ENCODE measurements around the gene THSD7B. TPM values are rescaled to one million over a fixed set of nuclear protein-coding genes. Genes with fewer than 3 reads are reported as not detected.

THSD7B gene
- total RNA-seq, 1 donor from 2014 or later = 10.5 TPM

DNA sequence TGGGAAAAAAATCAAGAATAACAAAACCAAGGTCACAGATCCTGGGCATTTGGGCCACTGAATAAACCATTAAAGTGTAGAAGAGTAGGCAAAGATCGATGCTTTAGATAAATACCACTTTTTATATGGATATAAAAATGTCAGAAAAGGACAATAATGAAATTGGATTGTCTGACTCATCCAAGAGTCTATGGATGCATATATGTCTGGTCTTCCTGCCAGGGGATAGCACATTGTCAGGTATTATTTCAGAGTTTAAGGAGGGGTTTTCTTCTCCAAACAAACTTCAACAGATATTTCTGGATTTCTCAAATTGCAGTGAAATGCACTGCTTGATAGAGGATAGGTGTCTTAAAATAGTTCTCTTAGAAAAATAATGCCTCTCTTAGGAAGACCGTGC, 466.7 kb downstream of the THSD7B start:
- no peaks in the 10 kb centered on the region for H3K36me3 Mint-ChIP-seq (ENCODE audit: low read depth, unreplicated experiment)
- no peak overlapping the region for H3K27ac Mint-ChIP-seq (ENCODE audit: unreplicated experiment)
- no peaks in the 10 kb centered on the region for H3K27me3 Mint-ChIP-seq (ENCODE audit: unreplicated experiment)
- no peak overlapping the region for H3K4me3 Mint-ChIP-seq (ENCODE audit: unreplicated experiment)
- TF ChIP-seq, protein P1, sequence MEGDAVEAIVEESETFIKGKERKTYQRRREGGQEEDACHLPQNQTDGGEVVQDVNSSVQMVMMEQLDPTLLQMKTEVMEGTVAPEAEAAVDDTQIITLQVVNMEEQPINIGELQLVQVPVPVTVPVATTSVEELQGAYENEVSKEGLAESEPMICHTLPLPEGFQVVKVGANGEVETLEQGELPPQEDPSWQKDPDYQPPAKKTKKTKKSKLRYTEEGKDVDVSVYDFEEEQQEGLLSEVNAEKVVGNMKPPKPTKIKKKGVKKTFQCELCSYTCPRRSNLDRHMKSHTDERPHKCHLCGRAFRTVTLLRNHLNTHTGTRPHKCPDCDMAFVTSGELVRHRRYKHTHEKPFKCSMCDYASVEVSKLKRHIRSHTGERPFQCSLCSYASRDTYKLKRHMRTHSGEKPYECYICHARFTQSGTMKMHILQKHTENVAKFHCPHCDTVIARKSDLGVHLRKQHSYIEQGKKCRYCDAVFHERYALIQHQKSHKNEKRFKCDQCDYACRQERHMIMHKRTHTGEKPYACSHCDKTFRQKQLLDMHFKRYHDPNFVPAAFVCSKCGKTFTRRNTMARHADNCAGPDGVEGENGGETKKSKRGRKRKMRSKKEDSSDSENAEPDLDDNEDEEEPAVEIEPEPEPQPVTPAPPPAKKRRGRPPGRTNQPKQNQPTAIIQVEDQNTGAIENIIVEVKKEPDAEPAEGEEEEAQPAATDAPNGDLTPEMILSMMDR (IDR thresholded peaks at IDR 0.05; ENCODE audit: unreplicated experiment) = no peak
- no peak for DNase-seq (ENCODE audit: low spot score)
- no peaks in the 10 kb centered on the region for H3K4me1 Mint-ChIP-seq (ENCODE audit: unreplicated experiment)
- H3K9me3 Mint-ChIP-seq (ENCODE audit: unreplicated experiment) = no peaks in the 10 kb centered on the region

DNA sequence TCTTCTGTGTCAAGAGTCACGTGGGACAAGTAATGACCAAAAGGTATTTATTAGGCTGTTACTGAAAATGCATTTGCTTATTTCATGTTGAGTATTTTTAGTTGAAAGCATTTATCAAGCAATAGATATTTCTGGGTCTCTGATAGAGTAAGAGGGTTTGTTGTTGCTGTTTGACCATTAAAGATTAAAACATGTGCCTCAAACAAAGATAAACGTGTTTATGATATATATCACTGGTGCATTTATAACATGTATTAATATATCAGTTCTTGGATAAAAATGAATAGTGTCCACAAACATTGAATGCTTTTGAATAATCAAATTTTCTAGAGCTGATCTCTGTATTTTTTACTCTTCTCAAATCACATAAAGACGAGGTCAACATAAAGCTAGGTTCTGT, 467.7 kb downstream of the THSD7B start:
- Mint-ChIP-seq H3K27ac (ENCODE audit: unreplicated experiment) (no peak overlapping the region), H3K9me3 (ENCODE audit: unreplicated experiment) (no peaks in the 10 kb centered on the region), H3K36me3 (ENCODE audit: low read depth, unreplicated experiment) (no peaks in the 10 kb centered on the region), H3K4me3 (ENCODE audit: unreplicated experiment) (no peak overlapping the region), H3K4me1 (ENCODE audit: unreplicated experiment) (no peaks in the 10 kb centered on the region), H3K27me3 (ENCODE audit: unreplicated experiment) (no peaks in the 10 kb centered on the region)
- TF ChIP-seq, protein P1 (IDR thresholded peaks at IDR 0.05; ENCODE audit: unreplicated experiment) = no peak
- DNase-seq (ENCODE audit: low spot score) = no peak

DNA sequence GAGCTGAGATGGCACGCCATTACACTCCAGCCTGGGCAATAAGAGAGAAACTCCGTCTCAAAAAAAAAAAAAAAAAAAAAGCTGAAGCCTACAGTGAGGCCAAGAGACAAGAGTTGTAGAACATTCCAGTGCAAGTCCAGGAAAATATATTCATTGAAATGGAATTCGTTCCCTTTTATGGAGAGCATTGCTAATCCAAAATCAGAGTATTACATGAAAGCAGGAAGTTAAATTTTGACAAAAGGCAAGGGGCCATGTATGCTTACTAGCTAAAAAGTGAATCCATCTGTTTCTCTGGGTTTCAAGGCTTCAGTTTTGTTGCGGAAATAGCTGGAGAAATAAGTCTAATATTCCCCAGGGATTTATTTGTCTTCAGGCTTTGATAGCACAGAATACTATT, 471.7 kb downstream of the THSD7B start:
- no peaks in the 10 kb centered on the region for H3K36me3 Mint-ChIP-seq (ENCODE audit: low read depth, unreplicated experiment)
- no peaks in the 10 kb centered on the region for H3K27me3 Mint-ChIP-seq (ENCODE audit: unreplicated experiment)
- DNase-seq (ENCODE audit: low spot score) = no peak
- TF ChIP-seq, protein P1 (IDR thresholded peaks at IDR 0.05; ENCODE audit: unreplicated experiment) = no peak
- H3K27ac Mint-ChIP-seq (ENCODE audit: unreplicated experiment) = no peak overlapping the region
- H3K4me3 Mint-ChIP-seq (ENCODE audit: unreplicated experiment) = no peak overlapping the region
- no peaks in the 10 kb centered on the region for H3K4me1 Mint-ChIP-seq (ENCODE audit: unreplicated experiment)
- H3K9me3 Mint-ChIP-seq (ENCODE audit: unreplicated experiment) = no peaks in the 10 kb centered on the region

DNA sequence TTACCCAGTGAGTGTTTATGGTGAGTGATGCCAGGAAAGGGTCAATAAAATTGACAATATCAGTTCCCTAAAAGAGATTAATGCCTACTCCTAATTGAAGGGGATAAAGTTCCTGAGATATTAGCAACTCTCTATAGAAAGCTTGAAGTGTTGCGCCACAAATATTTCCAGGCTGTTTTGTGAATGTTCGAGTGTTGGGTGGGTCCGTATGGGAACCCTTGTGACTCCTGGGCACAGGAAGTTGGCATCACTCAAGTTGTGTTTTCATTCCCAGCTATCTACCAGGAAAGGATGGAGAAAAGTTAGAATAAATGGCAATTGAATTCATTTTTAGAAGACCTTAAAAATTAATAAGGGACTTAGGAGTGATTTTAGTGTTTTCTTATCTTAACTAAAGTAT, 472.7 kb downstream of the THSD7B start:
- Mint-ChIP-seq H3K4me1 (ENCODE audit: unreplicated experiment) (no peaks in the 10 kb centered on the region), H3K27ac (ENCODE audit: unreplicated experiment) (no peak overlapping the region), H3K36me3 (ENCODE audit: low read depth, unreplicated experiment) (no peaks in the 10 kb centered on the region), H3K9me3 (ENCODE audit: unreplicated experiment) (no peaks in the 10 kb centered on the region), H3K27me3 (ENCODE audit: unreplicated experiment) (no peaks in the 10 kb centered on the region), H3K4me3 (ENCODE audit: unreplicated experiment) (no peak overlapping the region)
- DNase-seq (ENCODE audit: low spot score) = no peak
- TF ChIP-seq, protein P1 (IDR thresholded peaks at IDR 0.05; ENCODE audit: unreplicated experiment) = no peak

DNA sequence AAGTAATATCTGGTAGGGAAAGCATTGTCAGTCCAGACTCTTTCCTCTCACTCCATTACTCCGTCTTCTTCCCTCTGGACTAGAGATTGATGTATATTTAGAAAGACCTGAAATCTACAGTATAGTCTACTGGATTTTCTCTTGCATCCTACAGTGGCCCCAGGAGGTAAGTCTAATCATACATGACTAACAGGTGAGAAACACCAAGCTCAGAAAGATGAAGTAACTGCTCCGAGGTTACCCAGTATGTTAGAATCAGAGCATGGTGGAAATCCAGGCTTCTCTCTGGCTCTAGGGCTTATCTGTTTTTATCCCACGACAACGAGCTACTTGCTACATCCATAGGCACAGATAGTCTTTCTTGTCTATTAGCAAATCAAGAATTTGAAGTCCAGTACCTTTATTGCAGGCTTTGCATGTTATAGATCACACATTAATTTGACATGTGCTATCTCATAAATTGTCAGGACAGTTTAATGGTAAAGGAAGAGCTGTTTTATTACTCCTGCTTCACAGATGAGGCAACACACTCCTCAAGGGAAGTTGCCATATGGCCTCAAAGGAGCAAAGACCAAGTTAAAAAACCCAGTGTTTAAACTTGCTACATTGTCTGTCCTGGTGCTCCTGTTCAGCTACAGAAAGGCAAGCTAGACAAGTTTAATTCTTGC, 484.3 kb downstream of the THSD7B start:
- peaks cover 2% of the 10 kb centered on the region for H3K27me3 Mint-ChIP-seq (ENCODE audit: unreplicated experiment)
- no peaks in the 10 kb centered on the region for H3K36me3 Mint-ChIP-seq (ENCODE audit: low read depth, unreplicated experiment)
- TF ChIP-seq, protein P1 (IDR thresholded peaks at IDR 0.05; ENCODE audit: unreplicated experiment) = no peak
- DNase-seq (ENCODE audit: low spot score) = no peak
- H3K9me3 Mint-ChIP-seq (ENCODE audit: unreplicated experiment) = no peaks in the 10 kb centered on the region
- no peak overlapping the region for H3K4me3 Mint-ChIP-seq (ENCODE audit: unreplicated experiment)
- no peaks in the 10 kb centered on the region for H3K4me1 Mint-ChIP-seq (ENCODE audit: unreplicated experiment)
- no peak overlapping the region for H3K27ac Mint-ChIP-seq (ENCODE audit: unreplicated experiment)

Data from endothelial cell (in vitro differentiated cells).